A549 (cell line): Measurements from ENCODE around the gene HBE1.

Experiments
- CEBPB ChIP-seq, 2 experiments: fragments of >200 bp in 1 of 2; sonication (Bioruptor Twin) in 1 of 2; formaldehyde crosslinking in 1 of 2; IDR thresholded peaks; 2 replicates each; pipeline ENCODE4 v1.6.1; 2012 to 2016
- CTCF ChIP-seq: fragments of >200 bp; sonication (Bioruptor Twin); formaldehyde crosslinking; IDR thresholded peaks from 3 replicates; pipeline ENCODE4 v1.5.1; 2016
- ESRRA ChIP-seq: fragments of 150-350 bp; IDR thresholded peaks from 2 replicates; pipeline ENCODE4 v1.6.1; 2014; ENCODE audit warnings: mild to moderate bottlenecking, low read length, borderline replicate concordance
- JUN ChIP-seq, 2 experiments: fragments of >200 bp; sonication (Bioruptor Twin); formaldehyde crosslinking; IDR thresholded peaks; 2 replicates in 1 of 2; 3 replicates in 1 of 2; pipeline ENCODE4 v1.6.1; 2016 to 2017
- POLR2A ChIP-seq: IDR thresholded peaks from 2 replicates; pipeline ENCODE4 v1.6.1; 2012; ENCODE audit warnings: mild to moderate bottlenecking, low read length
- RAD21 ChIP-seq, 2 experiments: fragments of >200 bp in 1 of 2; sonication (Bioruptor Twin) in 1 of 2; formaldehyde crosslinking in 1 of 2; IDR thresholded peaks in 1 of 2; conservative IDR thresholded peaks in 1 of 2; 2 replicates in 1 of 2; 3 replicates in 1 of 2; pipeline ENCODE4 v1.6.1; 2012 to 2018; ENCODE audit warnings: inconsistent platforms in 1 of 2
- RFX5 ChIP-seq: fragments of 450-650 bp; IDR thresholded peaks from 2 replicates; pipeline ENCODE4 v1.7.1; 2014; ENCODE audit warnings: antibody characterized with exemption, mild to moderate bottlenecking, moderate library complexity
- SREBF2 ChIP-seq: fragments of 450-650 bp; IDR thresholded peaks from 2 replicates; pipeline ENCODE4 v1.6.1; 2014; ENCODE audit warnings: mild to moderate bottlenecking, moderate library complexity

- TF ChIP-seq SREBF2 (no peak), POLR2A (no peak), JUN (IDR thresholded peaks at IDR 0.05) (no peak), CTCF (no peak), ESRRA (no peak), RFX5 (no peak), RAD21 (conservative IDR thresholded peaks at IDR 0.05 in 1 of 2, IDR thresholded peaks at IDR 0.05 in 1 of 2) (no peak), CEBPB (IDR thresholded peaks at IDR 0.05) (no peak)
These were observed 14.9 kb upstream of the HBE1 start for GRCh38 chr11:5284637-5285036.
